ENCODE data around the gene SNX4. TPM values are rescaled to one million over a fixed set of nuclear protein-coding genes. Genes with fewer than 3 reads are reported as not detected.
"Not testable (repeated sequence)": the region's sequence is repeated elsewhere in the genome, so short reads cannot be mapped to it uniquely, and the experiment has no call there.

Gene SNX4
- polyA plus RNA-seq, 2 of the 4 experiments (the other 2 are of a cell fraction): 19.1 to 21.7 TPM

DNA sequence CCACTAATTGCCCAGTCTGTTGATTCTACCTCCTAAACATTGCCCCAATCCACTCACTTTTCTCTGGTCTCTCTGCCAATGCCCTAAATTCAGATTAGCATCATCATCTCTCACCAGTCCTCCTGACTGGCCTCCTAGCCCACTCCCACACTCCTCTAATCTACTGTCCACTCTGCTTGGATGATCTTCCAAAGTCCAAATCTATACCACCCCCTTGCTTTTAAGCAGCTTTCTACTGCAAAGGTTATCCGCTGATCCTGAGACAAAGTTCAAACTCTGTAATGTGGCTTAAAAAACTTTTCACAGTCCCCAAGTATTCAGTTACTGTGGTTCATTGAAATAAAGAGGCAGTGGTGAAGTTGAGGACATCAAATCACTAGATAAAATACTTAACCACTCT lies 37.6 kb downstream of the SNX4 start:
- FAIRE-seq: no peak
- Histone ChIP-seq H3K4me1 (no peaks in the 10 kb centered on the region), H3K9me3 (no peaks in the 10 kb centered on the region), H3K4me2 (no peak overlapping the region), H3K4me3 (no peak overlapping the region), H3K27ac (no peak overlapping the region)
- CTCF ChIA-PET: no interaction called here
- POLR2A ChIA-PET: no interaction called here
- DNase-seq (ENCODE audit: low read depth in 1 of 2, low spot score in 1 of 2): no peak
- 100% methylated on average over 1 of the region's 1 CpG for WGBS (ENCODE audit: missing lambda C conversion rate)
- ATAC-seq: no peak
- TF ChIP-seq, protein P1, sequence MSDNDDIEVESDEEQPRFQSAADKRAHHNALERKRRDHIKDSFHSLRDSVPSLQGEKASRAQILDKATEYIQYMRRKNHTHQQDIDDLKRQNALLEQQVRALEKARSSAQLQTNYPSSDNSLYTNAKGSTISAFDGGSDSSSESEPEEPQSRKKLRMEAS (IDR thresholded peaks at IDR 0.05): no peak
- no peak for TF ChIP-seq ZSCAN20 (CRISPR knock-in tag; IDR thresholded peaks at IDR 0.05)
- no peak for TF ChIP-seq JUNB (IDR thresholded peaks at IDR 0.05)
- TF ChIP-seq RNF2 (IDR thresholded peaks at IDR 0.05; ENCODE audit: borderline replicate concordance, low read depth): no peak
- no peak for TF ChIP-seq NFE2L2 (conservative IDR thresholded peaks at IDR 0.05; ENCODE audit: low read length)
- TF ChIP-seq CTCF (IDR thresholded peaks at IDR 0.05): no peak
- no peak for TF ChIP-seq SMC3 (IDR thresholded peaks at IDR 0.05)
- TF ChIP-seq E2F6 (IDR thresholded peaks at IDR 0.05; ENCODE audit: borderline replicate concordance, low read depth): no peak
- no peak for TF ChIP-seq SREBF2 (IDR thresholded peaks at IDR 0.05)
- no peak for TF ChIP-seq JUN (IDR thresholded peaks at IDR 0.05)
- TF ChIP-seq KDM1A (IDR thresholded peaks at IDR 0.05; ENCODE audit: low read depth): no peak

GRCh38 chr3:125481786-125482185 lies 38.2 kb downstream of the SNX4 start:
- Histone ChIP-seq H3K4me1 (no peaks in the 10 kb centered on the region), H3K4me3 (no peak overlapping the region), H3K9me3 (no peaks in the 10 kb centered on the region), H3K4me2 (no peak overlapping the region), H3K27ac (no peak overlapping the region)
- DNase-seq (ENCODE audit: low read depth in 1 of 2, low spot score in 1 of 2): no peak
- no peak for ATAC-seq
- no peak for TF ChIP-seq MYC (IDR thresholded peaks at IDR 0.05; ENCODE audit: borderline replicate concordance, low read length)
- no peak for TF ChIP-seq RFX5 (IDR thresholded peaks at IDR 0.05)
- TF ChIP-seq CBX8 (IDR thresholded peaks at IDR 0.05): no peak
- TF ChIP-seq CBX2 (IDR thresholded peaks at IDR 0.05; ENCODE audit: borderline replicate concordance, low read depth): no peak
- no peak for TF ChIP-seq FOXS1 (CRISPR knock-in tag; IDR thresholded peaks at IDR 0.05)
- TF ChIP-seq NFE2L2 (conservative IDR thresholded peaks at IDR 0.05; ENCODE audit: low read length): no peak
- no peak for TF ChIP-seq KDM5A (IDR thresholded peaks at IDR 0.05)
- no peak for TF ChIP-seq HMGXB4 (CRISPR knock-in tag; IDR thresholded peaks at IDR 0.05; ENCODE audit: borderline replicate concordance)
- TF ChIP-seq JUNB (IDR thresholded peaks at IDR 0.05): no peak
- TF ChIP-seq PHF8 (IDR thresholded peaks at IDR 0.05; ENCODE audit: borderline replicate concordance, low read depth): no peak
- TF ChIP-seq EP300 (IDR thresholded peaks at IDR 0.05): no peak
- no peak for TF ChIP-seq ZSCAN20 (CRISPR knock-in tag; IDR thresholded peaks at IDR 0.05)
- TF ChIP-seq FOSB (CRISPR knock-in tag; IDR thresholded peaks at IDR 0.05): no peak
- TF ChIP-seq POLR2A (IDR thresholded peaks at IDR 0.05; ENCODE audit: low read length): no peak
- no peak for FAIRE-seq
- ChIA-PET POLR2A (no interaction called here), CTCF (no interaction called here)
- WGBS (ENCODE audit: missing lambda C conversion rate): 68% methylated on average over 2 of the region's 2 CpGs

DNA sequence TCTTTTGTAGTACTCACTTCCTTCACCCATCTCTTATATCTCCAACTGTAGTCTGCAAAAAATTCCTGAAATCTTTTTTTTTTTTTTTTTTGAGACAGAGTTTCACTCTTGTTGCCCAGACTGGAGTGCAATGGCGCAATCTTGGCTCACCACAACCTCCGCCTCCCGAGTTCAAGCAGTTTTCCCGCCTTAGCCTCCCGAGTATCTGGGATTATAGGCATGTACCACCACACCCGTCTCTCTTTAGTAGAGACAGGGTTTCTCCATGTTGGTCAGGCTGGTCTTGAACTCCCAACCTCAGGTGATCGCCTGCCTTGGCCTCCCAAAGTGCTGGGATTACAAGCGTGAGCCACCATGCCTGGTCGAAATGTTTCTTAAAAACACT lies 38.6 kb downstream of the SNX4 start:
- POLR2A ChIA-PET; ATAC-seq; CTCF ChIA-PET; H3K4me3 ChIP-seq; H3K4me2 ChIP-seq; H3K4me1 ChIP-seq; FAIRE-seq; H3K9me3 ChIP-seq; DNase-seq (ENCODE audit: low read depth in 1 of 2, low spot score in 1 of 2); H3K27ac ChIP-seq: not testable (repeated sequence)
- WGBS (ENCODE audit: missing lambda C conversion rate): 98% methylated on average over 9 of the region's 9 CpGs

All from A549 (cell line).